ENCODE results near the gene RAP2C. TPM values are rescaled to one million over a fixed set of nuclear protein-coding genes. Genes with fewer than 3 reads are reported as not detected.
"Not testable (repeated sequence)": the region's sequence is repeated elsewhere in the genome, so short reads cannot be mapped to it uniquely, and the experiment has no call there.

Gene RAP2C
- polyA plus RNA-seq, 12 donors: 50.5 to 874 (median 75.9) TPM

DNA sequence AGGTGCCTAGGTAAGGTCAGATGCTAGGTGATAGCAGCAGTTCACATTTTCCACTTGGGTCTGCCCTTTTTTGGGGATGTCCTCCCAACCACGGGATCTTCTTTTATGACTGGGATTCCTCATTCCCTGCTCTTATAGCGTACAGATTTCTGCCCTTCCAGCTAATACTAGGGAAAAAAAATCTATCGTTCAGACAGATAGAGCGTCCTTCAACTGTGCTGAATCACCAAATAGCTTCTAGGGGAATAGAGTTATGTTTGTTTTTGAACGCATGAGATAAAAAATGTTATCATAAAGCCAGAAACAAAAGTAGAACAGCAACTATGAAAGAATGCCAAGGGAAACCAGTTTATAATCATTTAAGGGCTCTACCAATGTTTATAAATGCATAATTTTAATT is 13.0 kb downstream of the RAP2C start:
- no peak for DNase-seq

DNA sequence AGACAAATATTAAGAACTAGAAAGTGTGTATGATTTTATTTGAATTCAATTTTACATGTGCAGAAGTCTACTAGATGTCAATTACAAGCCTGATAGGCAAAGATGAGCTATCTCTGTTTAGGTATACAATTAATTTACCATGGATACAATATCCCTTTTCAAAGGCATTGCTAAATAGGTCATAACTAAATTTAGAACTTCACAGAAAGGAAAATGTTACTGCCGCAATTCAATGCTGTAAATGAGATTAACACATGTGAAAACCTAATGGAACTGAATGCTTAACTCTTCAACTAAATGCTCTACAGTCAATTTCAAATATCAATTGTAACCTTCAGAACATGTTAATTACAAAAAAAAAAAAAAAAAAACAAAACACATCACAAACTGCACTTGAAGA is 14.6 kb downstream of the RAP2C start:
- no peak for DNase-seq

DNA sequence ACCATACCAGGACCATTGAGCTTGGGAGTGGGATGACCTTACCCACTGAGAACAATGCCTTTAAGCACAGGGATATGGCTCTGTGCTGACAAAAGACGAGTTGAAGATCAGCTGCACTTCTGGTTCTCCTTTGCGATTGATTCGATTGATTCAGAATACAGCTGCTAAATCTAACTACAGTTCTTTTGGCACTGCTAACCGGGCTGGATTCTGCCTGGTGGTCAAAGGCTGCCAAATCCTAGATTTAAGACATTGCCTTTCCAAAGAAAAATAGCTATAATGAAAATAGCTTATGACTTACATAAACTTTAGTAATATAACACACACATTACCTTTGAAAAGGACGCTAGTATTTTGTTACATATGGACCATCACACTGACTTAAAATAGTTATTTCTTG is 18.3 kb downstream of the RAP2C start:
- DNase-seq: no peak

DNA sequence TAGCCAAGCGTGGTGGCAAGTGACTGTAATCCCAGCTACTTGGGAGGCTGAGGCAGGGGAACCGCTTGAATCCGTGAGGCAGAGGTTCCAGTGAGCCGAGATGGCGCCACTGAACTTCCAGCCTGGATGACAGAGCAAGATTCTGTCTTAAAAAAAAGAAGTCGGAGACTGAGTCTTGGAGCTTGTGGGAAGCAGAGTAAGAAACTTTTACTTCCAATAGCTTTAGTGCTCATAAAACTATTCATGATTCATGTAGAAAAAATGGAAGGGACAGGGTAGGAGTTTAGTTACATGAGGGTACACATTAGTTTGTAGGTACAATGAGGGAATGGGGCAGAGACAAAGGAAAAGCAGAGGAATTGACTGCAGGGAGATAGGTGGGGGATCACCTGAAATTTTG is 19.3 kb downstream of the RAP2C start:
- DNase-seq: no peak

DNA sequence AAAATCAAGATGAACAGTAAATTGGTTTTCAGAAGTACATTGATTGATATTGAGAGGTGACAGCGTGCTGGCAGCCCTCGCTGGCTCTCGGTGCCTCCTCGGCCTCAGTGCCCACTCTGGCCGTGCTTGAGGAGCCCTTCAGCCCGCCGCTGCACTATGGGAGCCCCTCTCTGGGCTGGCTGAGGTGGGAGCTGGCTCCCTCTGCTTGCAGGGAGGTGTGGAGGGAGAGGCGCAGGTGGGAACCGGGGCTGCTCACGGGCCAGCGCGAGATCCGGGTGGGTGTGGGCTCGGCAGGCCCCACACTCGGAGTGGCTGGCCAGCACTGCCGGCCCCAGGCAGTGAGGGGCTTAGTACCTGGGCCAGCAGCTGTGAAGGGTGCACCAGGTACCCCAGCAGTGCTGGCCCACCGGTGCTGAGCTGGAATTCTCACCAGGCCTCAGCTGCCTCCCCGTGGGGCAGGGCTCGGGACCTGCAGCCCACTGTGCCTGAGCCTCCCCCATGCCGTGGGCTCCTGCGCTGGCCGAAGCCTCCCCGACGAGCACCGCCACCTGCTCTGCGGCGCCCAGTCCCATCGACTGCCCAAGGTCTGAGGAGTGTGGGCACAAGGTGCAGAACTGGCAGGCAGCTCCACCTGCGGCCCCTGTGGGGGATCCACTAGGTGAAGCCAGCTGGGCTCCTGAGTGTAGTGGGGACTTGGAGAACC is 25.2 kb downstream of the RAP2C start:
- no peak for DNase-seq

DNA sequence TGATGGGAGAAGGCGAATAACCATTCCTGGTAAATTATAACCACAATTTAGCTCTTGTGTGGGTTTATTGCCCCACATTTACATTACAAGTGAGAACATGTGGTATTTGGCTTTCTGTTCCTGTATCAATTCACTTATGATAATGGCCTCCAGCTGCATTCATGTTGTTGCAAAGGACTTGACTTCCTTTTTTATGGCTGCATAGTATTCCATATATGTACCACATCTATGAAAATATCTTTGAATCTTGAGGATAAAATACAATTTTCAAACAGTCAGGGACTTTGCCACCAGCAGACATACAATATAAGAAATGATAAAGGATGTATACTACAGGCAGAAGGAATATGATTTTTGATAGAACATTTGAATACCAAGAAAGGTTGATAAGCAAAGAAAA is 27.3 kb downstream of the RAP2C start:
- DNase-seq: no peak

DNA sequence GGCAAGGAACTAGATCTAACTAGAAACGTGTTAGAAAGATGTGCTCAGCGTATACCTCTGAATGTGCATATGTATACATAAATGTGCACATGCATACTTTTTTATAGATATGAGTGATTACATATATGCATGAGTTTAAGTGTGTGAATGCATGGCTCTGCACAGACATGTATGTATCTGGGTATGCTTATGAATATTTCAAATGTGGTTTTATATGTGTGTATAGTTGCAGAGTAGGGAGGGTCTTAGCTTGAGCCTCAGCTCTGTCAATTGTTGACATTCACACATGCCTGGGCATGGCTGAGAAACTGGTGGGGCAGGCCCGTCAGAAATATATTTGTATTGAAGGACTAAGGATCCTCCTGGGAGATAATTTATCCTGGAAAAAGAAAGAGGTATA is 31.1 kb downstream of the RAP2C start:
- no peak for DNase-seq

- no peak for DNase-seq
These were observed 31.8 kb downstream of the RAP2C start for GRCh38 chrX:132187451-132187850.

GRCh38 chrX:132184871-132185270 is 34.4 kb downstream of the RAP2C start:
- no peak for DNase-seq

- DNase-seq: no peak
These were observed 37.9 kb downstream of the RAP2C start for GRCh38 chrX:132181364-132181763.

DNA sequence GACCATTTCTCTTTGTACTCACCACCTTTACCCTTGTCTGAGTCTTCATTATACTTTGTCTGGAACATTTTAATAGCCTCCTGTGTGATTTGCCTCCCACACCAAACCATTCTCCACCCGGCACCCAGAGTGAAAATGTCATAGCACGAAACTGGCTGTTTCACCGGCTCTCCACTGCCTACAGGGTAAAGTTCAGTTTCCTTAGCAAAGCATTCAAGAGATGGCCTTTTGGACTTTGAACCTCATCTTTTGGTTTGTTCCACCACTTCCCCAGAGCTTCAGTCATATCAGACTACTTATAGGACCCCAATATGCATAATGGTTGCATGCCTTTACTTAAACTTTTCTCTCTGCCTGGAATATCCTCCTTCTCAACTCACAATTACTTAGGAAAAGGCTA is 38.3 kb downstream of the RAP2C start:
- DNase-seq: no peak

- DNase-seq: no peak
These were observed 45.6 kb downstream of the RAP2C start for GRCh38 chrX:132173647-132174046.

DNA sequence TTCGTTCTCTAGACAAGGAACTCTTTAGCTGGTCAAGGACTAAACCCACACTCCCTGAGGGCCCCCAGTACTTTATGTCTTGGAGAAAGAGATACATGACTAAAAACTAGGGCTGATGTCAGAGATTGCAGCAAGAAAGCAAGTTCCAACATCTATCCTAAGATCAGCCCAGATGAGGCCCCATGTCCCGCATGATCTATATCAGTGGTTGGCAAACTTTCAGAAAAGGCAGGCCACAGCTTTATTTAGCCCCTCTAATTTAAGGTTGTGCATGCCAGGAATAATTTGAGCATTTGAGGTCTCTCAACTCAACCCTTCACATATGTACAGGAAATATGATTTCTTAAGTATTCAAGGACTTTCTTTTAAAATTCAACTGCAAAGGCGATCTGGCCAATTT is 47.4 kb downstream of the RAP2C start:
- DNase-seq: peak; percentile 20

GRCh38 chrX:132171478-132171877 is 47.8 kb downstream of the RAP2C start:
- no peak for DNase-seq

GRCh38 chrX:132169554-132169953 is 49.7 kb downstream of the RAP2C start:
- DNase-seq: no peak

DNA sequence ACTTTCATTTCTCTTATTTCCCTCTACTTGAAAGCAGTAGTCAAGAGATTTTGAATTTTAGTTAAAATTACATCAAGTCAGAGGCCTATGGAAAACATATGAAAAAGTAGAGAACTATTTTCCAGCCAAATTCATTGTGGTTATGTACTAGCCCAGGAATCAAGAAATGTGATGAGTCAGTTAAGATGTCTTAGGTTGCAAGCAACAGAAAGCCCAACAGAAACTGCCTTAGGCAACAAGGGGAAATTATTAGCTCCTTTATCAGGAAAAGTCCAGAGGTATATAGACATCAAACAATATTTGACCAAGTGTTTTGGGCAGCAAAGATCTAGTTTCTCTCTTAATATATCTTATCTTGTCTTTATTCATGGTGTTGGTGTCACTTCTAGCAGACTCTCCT is 53.6 kb downstream of the RAP2C start:
- DNase-seq: no peak

DNA sequence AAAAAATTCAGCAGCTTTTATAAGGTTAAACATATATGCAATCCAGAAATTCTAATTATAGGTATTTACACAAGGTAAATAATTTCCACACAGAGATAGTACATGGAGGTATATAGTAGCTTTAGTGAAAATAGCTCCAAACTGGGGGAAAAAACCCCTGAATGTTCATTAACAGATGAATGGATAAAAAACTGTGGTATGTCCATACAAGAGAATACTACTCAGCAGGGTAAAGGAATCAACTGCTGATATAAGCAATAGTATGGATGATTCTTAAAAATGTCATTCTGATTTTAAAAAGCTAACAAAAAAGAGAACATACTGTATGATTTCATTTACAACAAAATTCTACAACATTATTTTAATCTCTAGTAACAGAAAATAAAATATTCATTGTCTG is 54.2 kb downstream of the RAP2C start:
- no peak for DNase-seq

- DNase-seq: not testable (repeated sequence)
These were observed 56.2 kb downstream of the RAP2C start for GRCh38 chrX:132163094-132163493.

DNA sequence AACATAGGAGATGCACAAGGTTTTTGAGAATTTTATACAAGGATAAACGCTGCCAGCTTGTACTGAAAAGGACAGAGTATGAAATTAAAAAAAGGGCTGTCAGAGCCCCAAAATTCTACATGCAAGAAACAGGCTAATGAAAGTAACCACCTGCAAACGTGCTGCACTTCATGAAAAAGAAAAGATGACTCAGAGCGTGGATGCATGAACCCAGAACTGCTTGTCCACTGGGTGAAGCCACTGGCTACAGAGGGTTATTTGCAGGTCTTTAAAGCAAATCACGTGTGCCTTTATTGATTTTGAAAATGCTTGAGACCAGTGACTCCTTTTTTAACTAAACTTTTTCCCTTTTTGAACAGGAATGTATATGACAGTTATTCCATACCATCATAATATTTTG is 66.1 kb downstream of the RAP2C start:
- no peak for DNase-seq

Other genes starting within 250 kb of the RAP2C start
- 100 to 1,000 TPM in 1 of 12 donors, 10 to 100 TPM in 11; 38.8 to 135 (median 59.6) TPM for gene STK26, start 196.1 kb downstream of the RAP2C start, polyA plus RNA-seq (ENCODE audit: insufficient read length in 12 of 12)
- under 1 TPM in 10 of 12 donors, not detected in 2; 0.14 to 0.57 (median 0.27) TPM for gene FRMD7, start 91.4 kb downstream of the RAP2C start, polyA plus RNA-seq (ENCODE audit: insufficient read length in 12 of 12)